HG02943 (cell line): ENCODE measurements around the gene UGT1A3.
"Not testable (repeated sequence)": the region's sequence is repeated elsewhere in the genome, so short reads cannot be mapped to it uniquely, and the experiment has no call there.

Experiments used
- ATAC-seq: cut with Tn5 transposase; IDR thresholded peaks from one replicate; pipeline ENCODE4 v1.9.1; 2021; ENCODE audit warnings: mild to moderate bottlenecking, low read depth, moderate library complexity; ENCODE audit not compliant: unreplicated experiment

Gene UGT1A3

DNA sequence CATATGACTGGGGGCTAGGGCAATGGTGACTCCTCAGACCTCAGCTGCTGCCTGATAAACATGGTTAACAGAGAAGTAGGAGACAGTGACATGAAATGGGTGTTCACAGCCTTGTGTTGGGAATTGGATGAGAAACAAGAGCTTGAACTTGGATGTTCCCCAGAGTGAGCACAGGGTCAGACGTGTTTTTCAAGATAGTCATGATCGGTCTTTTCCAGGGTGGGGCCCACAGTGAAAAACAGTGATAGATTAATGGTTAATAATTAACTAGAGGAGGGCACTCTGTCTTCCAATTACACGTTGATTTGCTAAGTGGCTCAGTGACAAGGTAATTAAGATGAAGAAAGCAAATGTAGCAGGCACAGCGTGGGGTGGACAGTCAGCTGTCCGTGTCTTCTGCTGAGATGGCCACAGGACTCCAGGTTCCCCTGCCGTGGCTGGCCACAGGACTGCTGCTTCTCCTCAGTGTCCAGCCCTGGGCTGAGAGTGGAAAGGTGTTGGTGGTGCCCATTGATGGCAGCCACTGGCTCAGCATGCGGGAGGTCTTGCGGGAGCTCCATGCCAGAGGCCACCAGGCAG, at the start of gene UGT1A3:
Gene UGT1A3 (plus strand): TSS at position 320 of the 579 bp plus-strand sequence. CDS start 85 bp downstream, at position 405.
- no peak for ATAC-seq

DNA sequence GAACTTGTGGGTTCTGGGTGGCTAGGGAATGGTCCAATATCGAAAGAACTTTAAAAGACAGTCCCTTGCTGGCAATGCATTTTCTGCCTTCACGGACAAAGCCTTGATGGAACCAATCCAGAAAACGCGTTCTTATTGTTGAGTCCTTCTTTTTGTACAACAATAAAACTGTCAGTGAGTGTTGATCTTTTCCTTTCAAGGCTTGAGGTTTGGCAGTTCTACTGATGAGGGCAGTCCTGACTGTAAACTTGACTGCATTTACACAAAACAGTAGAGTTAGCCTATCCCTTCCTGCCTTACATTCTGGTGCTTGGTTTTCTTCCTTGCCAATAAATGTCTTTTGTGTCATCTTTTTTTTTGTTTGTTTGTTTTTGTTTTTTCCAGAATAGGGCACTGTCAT, 49.6 kb upstream of the UGT1A3 start:
- no peak for ATAC-seq

DNA sequence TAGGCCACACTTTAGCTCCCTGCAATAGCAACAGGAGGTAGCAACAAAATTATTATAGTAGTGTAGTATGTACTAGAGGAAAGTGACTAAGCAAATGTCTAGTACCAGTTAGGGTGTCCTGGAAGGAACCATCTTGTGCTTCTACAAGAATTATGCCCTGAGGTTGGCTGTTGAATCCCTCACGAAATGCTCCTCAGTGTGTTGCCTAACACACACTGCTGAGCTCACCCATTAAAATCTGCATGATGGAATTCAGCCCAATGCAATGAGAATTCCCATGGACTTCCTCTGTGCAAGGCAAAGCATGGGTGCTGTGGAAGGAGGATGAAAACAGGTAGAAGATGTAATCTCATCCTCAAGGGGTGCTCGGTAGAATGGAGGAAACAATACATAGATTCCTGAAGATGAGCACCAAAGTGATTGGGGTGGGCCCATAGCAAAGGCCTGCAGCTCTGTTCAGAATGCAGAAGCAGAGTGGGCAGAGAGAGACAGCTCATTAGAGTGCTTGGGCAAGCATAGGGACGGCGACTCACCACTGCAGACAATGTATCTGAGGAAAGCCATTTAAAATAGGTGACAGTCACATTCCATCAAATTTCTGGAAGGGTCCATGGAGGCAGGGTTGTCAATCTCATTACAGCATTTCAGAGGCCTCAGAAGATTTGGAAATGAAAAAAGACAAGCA, 48.3 kb upstream of the UGT1A3 start:
- ATAC-seq = no peak

DNA sequence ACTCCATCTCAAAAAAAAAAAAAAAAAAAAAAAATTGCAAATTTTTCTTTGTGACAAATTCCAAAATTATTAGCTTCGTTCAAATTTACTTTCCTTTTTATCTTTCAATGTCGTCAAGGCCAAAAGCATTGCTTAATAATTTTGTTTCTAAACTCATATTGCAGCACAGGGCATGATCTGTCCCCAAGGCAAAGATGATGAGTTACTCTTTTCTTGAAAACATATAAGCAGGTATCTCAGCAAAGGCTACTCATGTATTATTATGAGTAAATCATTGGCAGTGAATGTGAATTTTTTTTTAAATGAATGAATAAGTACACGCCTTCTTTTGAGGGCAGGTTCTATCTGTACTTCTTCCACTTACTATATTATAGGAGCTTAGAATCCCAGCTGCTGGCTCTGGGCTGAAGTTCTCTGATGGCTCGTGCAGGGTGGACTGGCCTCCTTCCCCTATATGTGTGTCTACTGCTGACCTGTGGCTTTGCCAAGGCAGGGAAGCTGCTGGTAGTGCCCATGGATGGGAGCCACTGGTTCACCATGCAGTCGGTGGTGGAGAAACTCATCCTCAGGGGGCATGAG, 47.2 kb upstream of the UGT1A3 start, which contains the start of gene UGT1A7:
Gene UGT1A7 (plus strand): TSS at position 381 of the 579 bp plus-strand sequence. CDS start 37 bp downstream, at position 418.
- ATAC-seq = no peak

DNA sequence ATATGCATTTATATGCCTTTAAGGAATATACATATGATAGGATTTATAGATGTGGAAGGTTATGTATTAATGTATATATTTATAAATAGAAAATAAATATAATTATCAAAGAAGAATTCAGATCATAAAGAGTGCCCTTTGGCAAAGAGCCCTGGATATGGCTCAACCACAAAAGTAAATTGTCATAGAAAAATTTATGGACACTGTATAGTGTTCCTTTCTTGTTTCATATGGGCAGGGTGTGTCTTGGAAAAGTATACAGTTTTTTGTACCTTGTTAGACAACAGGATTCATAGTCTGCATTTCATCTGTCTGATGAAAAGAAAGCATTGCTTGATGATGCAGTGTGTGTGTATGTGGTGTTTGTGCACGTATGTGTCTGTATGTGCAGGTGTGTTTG, 44.2 kb upstream of the UGT1A3 start:
- ATAC-seq = no peak

DNA sequence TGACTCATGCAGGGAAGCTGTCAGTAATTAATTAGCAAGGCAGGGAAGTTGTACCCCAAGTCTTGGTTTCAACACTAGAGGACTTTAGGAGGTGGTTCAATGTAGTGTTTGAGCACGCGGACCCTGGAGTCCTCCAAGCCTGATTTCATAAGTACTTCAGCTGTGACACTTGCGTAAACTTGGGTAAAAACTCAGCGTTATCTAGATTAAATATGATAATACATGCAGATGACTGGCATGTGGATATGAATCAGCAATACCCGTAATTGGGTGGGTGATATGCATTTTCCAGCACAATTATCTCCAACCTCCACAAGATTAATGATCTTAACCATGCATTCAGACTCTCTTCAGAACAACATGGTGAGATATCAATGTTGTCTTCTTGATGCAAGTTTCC, 41.9 kb upstream of the UGT1A3 start:
- ATAC-seq = no peak

DNA sequence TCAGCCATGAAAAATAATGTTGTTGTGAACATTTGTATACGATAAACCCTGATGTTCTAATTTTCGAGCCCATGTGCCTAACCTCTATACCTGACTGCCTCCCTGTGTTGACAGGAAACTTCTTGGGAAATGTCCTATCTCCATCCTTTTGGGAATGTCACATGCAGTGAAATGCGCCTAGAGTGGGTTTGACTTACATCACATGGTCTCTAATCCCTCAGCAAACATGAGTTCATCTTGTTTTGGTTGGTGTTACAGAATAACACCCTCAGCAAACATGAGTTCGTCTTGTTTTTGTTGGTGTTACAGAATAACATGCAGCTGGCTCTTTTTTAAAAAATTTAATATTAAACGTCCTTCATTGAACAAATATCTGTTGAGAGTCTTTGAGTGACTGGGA, 40.5 kb upstream of the UGT1A3 start:
- no peak for ATAC-seq

DNA sequence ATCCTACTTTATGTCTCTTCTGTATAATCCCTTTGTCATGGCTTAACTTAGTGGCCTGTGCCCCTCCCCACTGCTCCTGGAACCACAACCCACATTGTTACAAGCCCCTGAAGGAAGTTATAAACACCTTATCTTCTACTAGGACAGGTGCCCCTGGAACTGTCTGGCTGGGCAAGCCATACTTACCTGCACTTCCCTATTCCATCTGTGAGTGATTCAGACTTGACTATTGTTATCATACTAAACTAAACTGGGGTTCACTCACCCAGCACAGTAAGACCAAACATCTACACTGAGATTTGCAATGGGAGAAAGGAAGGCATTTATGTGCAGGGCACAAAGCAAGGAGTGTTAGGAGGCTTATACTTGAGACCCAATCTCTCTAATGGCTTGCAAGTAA, 39.8 kb upstream of the UGT1A3 start:
- ATAC-seq = no peak

DNA sequence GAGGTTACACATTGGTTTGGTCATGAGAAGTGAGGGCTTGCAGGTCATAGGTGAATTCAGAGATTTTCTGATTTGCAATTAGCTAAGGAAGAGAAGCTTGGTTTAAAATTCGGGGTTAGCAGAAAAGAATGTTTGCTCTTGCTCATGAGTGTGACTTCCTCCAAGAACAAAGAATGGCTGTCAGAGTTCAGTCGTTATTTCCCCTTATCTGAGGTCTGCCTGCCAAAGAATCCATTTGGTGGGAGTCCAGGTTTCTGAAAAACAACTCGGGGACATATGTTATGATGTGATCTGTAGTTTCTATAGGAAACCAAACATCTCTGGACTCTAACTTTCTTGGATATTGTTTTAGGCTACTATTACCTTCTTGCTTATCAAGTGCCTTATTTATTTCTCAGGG, 39.3 kb upstream of the UGT1A3 start:
- ATAC-seq = no peak

DNA sequence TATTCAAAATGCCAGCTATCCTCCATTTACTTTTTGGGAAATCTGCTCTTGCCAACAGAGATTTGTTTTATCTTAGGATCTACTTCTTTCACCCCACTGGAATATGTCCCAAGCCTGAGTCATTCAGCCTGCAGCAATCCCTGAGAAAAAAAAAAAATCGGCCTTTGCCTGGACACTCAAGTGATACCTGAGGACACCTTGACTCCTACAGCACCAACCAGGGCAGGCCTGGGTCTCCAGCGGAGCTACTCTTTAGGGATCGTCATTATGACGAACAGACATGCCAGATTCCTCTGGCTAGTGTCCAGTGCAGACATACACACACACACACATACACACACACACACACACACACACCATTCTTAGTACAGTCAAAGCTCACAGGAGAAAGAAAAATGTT, 38.4 kb upstream of the UGT1A3 start:
- ATAC-seq = no peak

DNA sequence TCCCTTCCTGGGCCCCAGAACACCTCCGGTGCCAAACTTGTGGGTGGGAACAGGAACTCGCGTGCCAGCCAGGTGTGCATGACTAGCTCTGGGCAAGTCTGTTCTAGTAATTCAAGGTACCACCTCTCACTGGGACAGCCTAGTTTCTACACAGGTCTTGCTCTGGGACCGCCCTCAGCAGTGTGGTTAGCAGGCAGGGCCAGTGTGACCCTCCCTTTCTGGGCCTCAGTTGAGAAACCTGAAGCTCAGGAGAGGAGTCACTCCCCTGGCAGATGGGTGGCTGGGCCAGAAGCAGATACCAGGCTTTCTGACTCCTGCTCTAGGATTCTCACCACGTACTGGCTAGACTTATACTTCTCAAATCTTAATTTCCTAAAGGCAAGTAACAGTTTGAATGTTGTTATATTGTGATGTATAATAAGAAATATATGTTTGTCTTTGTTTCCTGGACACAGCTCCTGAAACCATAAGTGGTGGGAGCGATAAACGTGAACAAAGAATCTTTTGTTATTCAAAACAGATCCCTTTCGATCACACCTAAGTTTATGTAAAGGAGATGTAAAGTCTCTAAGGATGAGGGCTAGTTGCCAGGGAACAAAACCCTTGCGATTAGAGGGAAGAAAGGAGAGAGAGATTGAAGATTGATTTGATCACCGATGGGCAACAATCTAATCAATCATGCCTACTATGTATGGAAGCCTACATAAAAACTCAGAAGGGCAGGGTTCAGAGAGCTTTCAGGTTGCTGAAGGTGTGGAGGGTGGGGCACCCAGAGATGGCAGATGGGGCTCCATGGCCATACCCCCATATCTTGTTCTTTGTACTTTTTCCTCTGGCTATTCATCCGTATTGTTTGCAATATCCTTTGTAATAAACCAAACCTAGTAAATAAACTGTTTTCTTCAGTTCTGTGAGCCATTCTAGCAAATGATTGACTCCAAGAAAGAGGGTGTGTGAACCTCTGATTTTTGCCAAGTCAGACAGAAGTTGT, 37.1 kb upstream of the UGT1A3 start:
- ATAC-seq = no peak

DNA sequence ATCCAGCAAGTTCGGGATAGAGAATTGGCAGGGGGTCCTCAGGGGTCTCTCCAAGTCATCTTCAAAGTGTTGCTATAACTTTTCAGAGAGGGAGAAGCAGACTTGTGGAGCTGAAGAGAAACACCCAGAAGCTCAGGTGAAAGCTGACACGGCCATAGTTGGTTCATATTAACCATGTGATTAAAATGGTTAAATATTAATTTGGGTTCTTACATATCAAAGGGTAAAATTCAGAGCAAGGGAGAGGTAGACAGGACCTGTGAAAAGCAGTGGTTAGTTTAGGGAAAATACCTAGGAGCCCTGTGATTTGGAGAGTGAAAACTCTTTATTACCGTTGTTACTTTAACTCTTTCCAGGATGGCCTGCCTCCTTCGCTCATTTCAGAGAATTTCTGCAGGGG, 36.2 kb upstream of the UGT1A3 start, which contains the start of gene UGT1A6:
Gene UGT1A6 (plus strand): TSS at position 243 of the 400 bp plus-strand sequence. CDS start 115 bp downstream, at position 358.
- ATAC-seq = no peak

DNA sequence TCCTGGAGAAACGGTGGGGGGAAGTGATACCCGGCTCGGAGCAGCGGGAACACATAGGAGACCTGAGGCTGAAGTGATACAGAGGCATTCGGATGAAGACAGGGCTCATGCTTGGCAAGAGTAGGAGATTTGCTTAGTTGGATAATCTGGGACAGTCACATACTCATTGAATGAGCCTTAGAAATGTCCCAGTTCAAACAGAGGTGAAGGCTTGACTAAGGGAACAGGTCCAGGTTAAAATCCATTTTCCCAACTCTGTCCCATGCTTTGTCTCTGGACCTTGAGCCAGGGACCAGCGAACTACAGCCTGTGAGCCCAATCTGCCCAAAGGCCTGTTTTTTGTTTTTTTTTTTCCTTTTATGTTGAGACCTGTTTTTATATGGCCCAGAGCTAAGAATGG, 34.9 kb upstream of the UGT1A3 start:
- ATAC-seq = no peak

DNA sequence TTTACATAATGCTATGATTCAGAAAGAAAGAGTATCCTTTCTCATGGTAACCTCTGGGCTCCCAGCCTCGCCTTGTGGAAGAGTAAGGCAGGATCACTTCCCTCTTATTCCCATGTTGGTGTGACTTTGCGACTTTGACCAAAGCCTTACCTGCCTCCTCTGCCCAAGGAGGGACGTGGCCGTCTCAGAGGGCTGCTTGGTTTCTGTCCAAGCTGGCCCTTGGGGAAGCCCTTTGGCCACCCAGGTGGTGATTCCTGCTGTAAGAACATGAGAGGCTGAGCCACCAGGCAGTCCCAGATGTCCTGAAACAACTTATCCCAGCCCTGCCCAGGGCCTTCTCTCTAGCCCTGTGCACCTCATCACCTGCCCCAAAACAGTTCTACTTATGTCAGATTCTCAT, 30.1 kb upstream of the UGT1A3 start:
- no peak for ATAC-seq

DNA sequence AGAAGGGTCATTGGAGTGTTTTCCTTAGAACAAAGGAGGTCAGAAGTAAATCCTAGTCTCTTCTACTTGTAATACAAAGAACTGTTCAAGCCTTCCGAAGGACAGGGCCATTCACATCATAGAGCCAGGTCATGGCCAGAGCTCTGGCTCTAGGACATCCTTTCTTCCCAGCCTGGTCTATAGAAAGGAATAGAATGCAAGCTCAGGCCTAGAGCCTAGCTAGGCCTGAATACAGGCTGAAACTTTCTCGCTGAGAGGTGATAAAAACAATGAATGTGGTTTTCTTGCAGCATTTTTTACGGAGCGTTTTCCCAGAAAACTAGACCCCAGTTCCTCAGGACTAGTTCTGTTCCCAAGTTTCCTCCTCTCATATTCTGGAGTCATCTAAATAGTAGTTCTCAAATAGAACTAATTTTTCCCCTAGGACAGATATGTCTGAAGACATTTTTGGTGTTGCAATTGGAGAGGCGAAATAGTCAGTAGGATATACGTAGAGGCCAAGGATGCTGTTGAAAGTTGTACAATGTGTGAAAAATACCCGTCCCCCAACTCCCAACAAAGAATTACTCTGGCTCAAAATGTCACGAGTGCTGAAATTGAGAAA, 29.3 kb upstream of the UGT1A3 start:
- ATAC-seq = no peak

DNA sequence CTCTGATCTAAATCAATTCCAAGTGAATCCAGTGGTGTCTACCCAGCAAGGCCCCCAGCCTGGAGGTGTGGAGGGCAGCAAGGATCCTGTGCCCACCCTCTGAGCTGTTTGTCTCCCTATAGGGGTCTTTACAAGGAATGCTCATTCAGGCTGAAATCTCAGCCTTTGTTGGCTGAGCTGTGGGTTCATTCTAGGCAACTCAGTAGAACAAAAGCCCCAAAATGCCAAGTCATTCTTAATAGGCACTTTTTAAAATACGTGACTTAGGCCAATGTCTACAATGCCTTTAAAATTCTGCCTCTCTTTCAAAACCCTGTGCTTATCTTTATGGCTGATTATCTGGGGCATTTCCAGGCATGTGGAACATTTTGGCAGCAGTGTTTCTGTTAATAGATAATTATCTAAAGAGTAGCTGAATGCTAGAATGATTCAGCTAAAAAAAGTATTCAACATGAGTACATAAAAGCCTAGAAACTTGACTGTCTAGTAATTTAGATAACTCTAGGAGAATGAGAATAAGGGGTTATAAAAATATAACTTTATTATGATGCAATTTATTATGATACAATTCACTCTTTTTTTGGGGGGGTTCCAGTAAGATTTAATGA, 28.7 kb upstream of the UGT1A3 start:
- ATAC-seq = no peak

DNA sequence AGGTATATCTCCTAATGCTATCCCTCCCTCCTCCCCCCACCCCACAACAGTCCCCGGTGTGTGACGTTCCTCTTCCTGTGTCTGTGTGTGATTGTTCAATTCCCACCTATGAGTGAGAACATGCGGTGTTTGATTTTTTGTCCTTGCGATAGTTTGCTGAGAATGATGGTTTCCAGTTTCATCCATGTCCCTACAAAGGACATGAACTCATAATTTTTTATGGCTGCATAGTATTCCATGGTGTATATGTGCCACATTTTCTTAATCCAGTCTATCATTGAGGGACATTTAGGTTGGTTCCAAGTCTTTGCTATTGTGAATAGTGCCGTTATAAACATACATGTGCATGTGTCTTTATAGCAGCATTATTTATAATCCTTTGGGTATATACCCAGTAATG, 28.0 kb upstream of the UGT1A3 start:
- ATAC-seq = not testable (repeated sequence)

DNA sequence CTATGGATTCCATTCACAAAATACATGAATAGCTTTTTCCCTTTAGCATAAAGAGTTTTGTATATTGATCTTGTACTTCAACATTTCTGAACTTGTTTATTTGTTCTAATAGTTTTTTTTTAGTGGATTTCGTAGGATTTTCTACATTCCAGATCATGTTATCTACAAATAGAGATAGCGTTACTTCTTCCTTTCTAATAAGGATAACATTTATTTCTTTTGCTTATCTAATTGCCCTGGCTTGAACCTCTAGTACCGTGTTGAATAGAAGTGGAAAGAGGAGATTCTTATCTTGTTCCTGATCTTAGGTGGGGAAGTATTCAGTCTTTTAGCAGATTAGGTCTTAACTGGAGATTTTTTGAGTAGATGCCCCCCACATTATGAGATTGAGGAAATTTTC, 26.6 kb upstream of the UGT1A3 start:
- no peak for ATAC-seq

DNA sequence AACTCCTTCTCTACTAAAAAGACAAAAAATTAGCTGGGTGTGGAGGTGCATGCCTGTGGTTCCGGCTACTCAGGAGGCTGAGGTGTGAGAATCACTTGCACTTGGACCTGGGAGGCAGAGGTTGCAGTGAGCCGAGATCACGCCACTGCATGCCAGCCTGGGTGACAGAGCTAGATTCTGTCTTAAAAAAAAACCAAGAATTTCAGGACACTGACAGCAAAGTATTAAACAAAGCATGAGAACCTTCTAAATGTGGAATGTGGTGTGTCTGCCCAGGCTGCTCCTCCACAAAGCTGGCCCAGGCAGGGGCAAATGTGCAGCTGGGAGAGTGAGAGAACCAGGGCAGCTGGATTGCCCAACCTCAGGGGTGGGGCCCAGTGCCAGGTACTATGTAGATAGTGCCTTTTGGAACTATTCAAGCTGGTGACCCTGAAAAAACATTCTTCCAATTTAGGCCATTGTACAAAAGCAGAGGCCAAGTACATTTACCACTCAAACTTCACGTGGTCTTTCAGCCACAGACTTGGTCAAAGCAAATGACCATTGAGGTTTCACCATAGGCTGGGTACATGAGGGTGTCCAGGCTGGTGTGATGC, 22.8 kb upstream of the UGT1A3 start:
- ATAC-seq = no peak

DNA sequence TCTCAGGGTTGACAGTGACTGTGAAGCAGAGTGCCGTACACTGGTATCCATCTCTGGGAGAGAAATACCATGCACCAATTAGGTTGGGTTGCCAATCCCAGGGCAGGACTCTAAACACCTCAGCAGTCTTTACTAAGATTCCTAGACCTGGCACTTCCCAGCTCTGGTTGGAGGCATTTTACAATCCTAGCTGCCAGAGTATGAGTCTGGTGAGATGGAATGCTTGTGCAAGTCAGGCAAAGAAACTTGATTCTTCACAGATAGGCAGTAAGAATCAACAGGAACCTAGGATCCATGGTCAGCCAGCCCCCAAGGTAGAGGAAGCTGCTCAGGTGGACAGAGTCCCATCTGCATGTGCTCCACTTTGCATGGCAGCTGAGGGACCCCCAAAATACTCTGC, 22.1 kb upstream of the UGT1A3 start:
- no peak for ATAC-seq
